Gastroesophageal sphincter (tissue), 3 donors: ENCODE data around the gene INSL3.

Experiments
- CTCF ChIP-seq, 4 experiments: fragments of 200-600 bp in 2 of 4; fragments of 450-650 bp in 2 of 4; sonication (generic) in 1 of 4; IDR thresholded peaks; one replicate each; pipeline ENCODE4 v1.5.1; 2017 to 2019; ENCODE audit warnings: antibody characterized with exemption in 4 of 4, mild to moderate bottlenecking in 2 of 4, moderate library complexity in 2 of 4
- POLR2A ChIP-seq, 2 donors: fragments of 450-650 bp; IDR thresholded peaks; one replicate each; pipeline ENCODE4 v1.6.1; 2017; ENCODE audit warnings: antibody characterized with exemption in 2 of 2, mild to moderate bottlenecking in 2 of 2, moderate library complexity in 1 of 2
- POLR2AphosphoS5 ChIP-seq: sonication (generic); formaldehyde crosslinking; IDR thresholded peaks from one replicate; pipeline ENCODE4 v1.6.1; 2017; ENCODE audit warnings: antibody characterized with exemption

DNA sequence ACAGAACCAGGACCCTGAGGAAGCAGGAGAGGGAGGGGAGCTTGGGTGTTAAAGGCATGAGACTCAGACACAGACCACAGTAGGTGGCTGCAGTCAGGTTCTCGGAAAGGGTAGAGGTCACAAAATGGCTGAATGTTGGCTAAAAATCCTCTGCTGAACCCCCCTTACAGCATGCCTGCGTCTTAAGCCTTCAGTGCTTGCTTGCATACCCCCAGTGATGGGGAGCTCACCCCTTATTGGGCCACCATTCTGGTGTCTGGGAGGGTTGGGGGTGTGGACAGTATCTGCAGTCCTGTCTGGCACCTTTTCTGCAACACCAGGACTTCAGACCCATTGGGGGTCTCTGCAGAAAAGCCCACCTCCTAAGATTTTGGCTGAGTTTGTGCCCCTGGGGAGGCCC lies 40.5 kb downstream of the INSL3 start:
- no peak for TF ChIP-seq POLR2A (IDR thresholded peaks at IDR 0.05)
- TF ChIP-seq CTCF (IDR thresholded peaks at IDR 0.05) = no peak
- TF ChIP-seq POLR2AphosphoS5 = no peak
